Measurements from ENCODE around the gene IGFBP3. TPM values are rescaled to one million over a fixed set of nuclear protein-coding genes. Genes with fewer than 3 reads are reported as not detected.

The IGFBP3 gene
- total RNA-seq, 1 donor from 2014 or later: 197 TPM

- Histone ChIP-seq H3K27ac (no peak overlapping the region), H3K4me1 (no peaks in the 10 kb centered on the region), H3K9me3 (no peaks in the 10 kb centered on the region), H3K4me3 (no peak overlapping the region), H3K27me3 (no peaks in the 10 kb centered on the region), H3K36me3 (peaks cover 0 to 19% of the 10 kb centered on the region in 2 donors)
- intact Hi-C loops (cut with DNase I): no loop called here
- TF ChIP-seq POLR2AphosphoS5 (IDR thresholded peaks at IDR 0.05; ENCODE audit: insufficient read depth in 1 of 2, low read depth in 1 of 2) (no peak), CTCF (IDR thresholded peaks at IDR 0.05) (no peak), POLR2A (IDR thresholded peaks at IDR 0.05) (no peak)
- DNase-seq (ENCODE audit: extremely low spot score in 2 of 2): no peak
Observed at GRCh38 chr7:45909561-45909960, 11.5 kb downstream of the IGFBP3 start.

- H3K27me3 ChIP-seq: no peaks in the 10 kb centered on the region
- no peaks in the 10 kb centered on the region for H3K4me1 ChIP-seq
- no peaks in the 10 kb centered on the region for H3K9me3 ChIP-seq
- DNase-seq (ENCODE audit: extremely low spot score in 2 of 2): no peak
- intact Hi-C loops (cut with DNase I): no loop called here
- H3K36me3 ChIP-seq: no peaks in the 10 kb centered on the region
- no peak overlapping the region for H3K27ac ChIP-seq
- TF ChIP-seq CTCF (IDR thresholded peaks at IDR 0.05) (no peak), POLR2AphosphoS5 (IDR thresholded peaks at IDR 0.05; ENCODE audit: insufficient read depth in 1 of 2, low read depth in 1 of 2) (no peak), POLR2A (IDR thresholded peaks at IDR 0.05) (no peak)
- no peak overlapping the region for H3K4me3 ChIP-seq
Observed at GRCh38 chr7:45902820-45903219, 18.3 kb downstream of the IGFBP3 start.

GRCh38 chr7:45901566-45901965 lies 19.5 kb downstream of the IGFBP3 start:
- Histone ChIP-seq H3K4me3 (no peak overlapping the region), H3K4me1 (no peaks in the 10 kb centered on the region), H3K9me3 (no peaks in the 10 kb centered on the region), H3K27me3 (no peaks in the 10 kb centered on the region), H3K27ac (no peak overlapping the region), H3K36me3 (no peaks in the 10 kb centered on the region)
- DNase-seq (ENCODE audit: extremely low spot score in 2 of 2): no peak
- intact Hi-C loops (cut with DNase I): no loop called here
- no peak for TF ChIP-seq POLR2AphosphoS5 (IDR thresholded peaks at IDR 0.05; ENCODE audit: insufficient read depth in 1 of 2, low read depth in 1 of 2)
- no peak for TF ChIP-seq POLR2A (IDR thresholded peaks at IDR 0.05)
- no peak for TF ChIP-seq CTCF (IDR thresholded peaks at IDR 0.05)

GRCh38 chr7:45898222-45898621 lies 22.9 kb downstream of the IGFBP3 start:
- Histone ChIP-seq H3K27ac (no peak overlapping the region), H3K4me3 (no peak overlapping the region), H3K27me3 (no peaks in the 10 kb centered on the region), H3K4me1 (no peaks in the 10 kb centered on the region), H3K36me3 (no peaks in the 10 kb centered on the region), H3K9me3 (no peaks in the 10 kb centered on the region)
- intact Hi-C loops (cut with DNase I): no loop called here
- DNase-seq (ENCODE audit: extremely low spot score in 2 of 2): no peak
- no peak for TF ChIP-seq POLR2A (IDR thresholded peaks at IDR 0.05)
- no peak for TF ChIP-seq POLR2AphosphoS5 (IDR thresholded peaks at IDR 0.05; ENCODE audit: insufficient read depth in 1 of 2, low read depth in 1 of 2)
- TF ChIP-seq CTCF (IDR thresholded peaks at IDR 0.05): no peak

GRCh38 chr7:45897042-45897690 lies 23.9 kb downstream of the IGFBP3 start:
- H3K36me3 ChIP-seq: no peaks in the 10 kb centered on the region
- H3K27me3 ChIP-seq: no peaks in the 10 kb centered on the region
- H3K27ac ChIP-seq: no peak overlapping the region
- no peaks in the 10 kb centered on the region for H3K9me3 ChIP-seq
- no peak overlapping the region for H3K4me3 ChIP-seq
- TF ChIP-seq CTCF (IDR thresholded peaks at IDR 0.05) (no peak), POLR2A (IDR thresholded peaks at IDR 0.05) (no peak), POLR2AphosphoS5 (IDR thresholded peaks at IDR 0.05; ENCODE audit: insufficient read depth in 1 of 2, low read depth in 1 of 2) (no peak)
- intact Hi-C loops (cut with DNase I): no loop called here
- no peaks in the 10 kb centered on the region for H3K4me1 ChIP-seq
- no peak for DNase-seq (ENCODE audit: extremely low spot score in 2 of 2)

All from vagina (tissue), 2 donors.